Esophagus muscularis mucosa (tissue), 4 donors: Measurements from ENCODE around the gene SNX20. TPM values are rescaled to one million over a fixed set of nuclear protein-coding genes. Genes with fewer than 3 reads are reported as not detected.

ENCODE experiments used
- DNase-seq: peaks from one replicate; pipeline ENCODE4 v3.0.0-alpha.2; 2017; ENCODE audit errors: extremely low spot score
- H3K27ac ChIP-seq, 4 donors: fragments of 200-600 bp; sonication (generic); replicated peaks in 1 of 4; 1 replicate in 3 of 4; 2 replicates in 1 of 4; pipeline ENCODE4 v1.5.1; 2016 to 2019; ENCODE audit warnings: mild to moderate bottlenecking in 1 of 4
- H3K27me3 ChIP-seq, 4 donors: fragments of 200-600 bp; sonication (generic); one replicate each; pipeline versions ENCODE4 v1.5.1 to v1.6.0; 2016 to 2019
- H3K36me3 ChIP-seq, 4 donors: fragments of 200-600 bp; sonication (generic); one replicate each; pipeline ENCODE4 v1.5.1; 2016 to 2019
- H3K4me1 ChIP-seq, 4 donors: fragments of 200-600 bp; sonication (generic); one replicate each; pipeline ENCODE4 v1.5.1; 2016 to 2019
- H3K4me3 ChIP-seq, 4 donors: fragments of 200-600 bp; sonication (generic); 1 replicate in 2 of 4; 2 replicates in 2 of 4; pipeline ENCODE4 v1.5.1; 2016 to 2019; ENCODE audit warnings: mild to moderate bottlenecking in 4 of 4, moderate library complexity in 1 of 4
- H3K9me3 ChIP-seq, 4 donors: fragments of 200-600 bp; sonication (generic); 1 replicate in 3 of 4; 2 replicates in 1 of 4; pipeline ENCODE4 v1.5.1; 2016 to 2019
- CTCF ChIP-seq, 3 experiments: fragments of 200-600 bp in 2 of 3; fragments of 450-650 bp in 1 of 3; sonication (generic) in 2 of 3; IDR thresholded peaks; one replicate each; pipeline ENCODE4 v1.5.1; 2017 to 2019; ENCODE audit warnings: antibody characterized with exemption in 3 of 3, mild to moderate bottlenecking in 2 of 3, moderate library complexity in 1 of 3
- EP300 ChIP-seq: sonication (generic); formaldehyde crosslinking; IDR thresholded peaks from one replicate; pipeline ENCODE4 v1.6.1; 2017; ENCODE audit warnings: antibody characterized with exemption
- POLR2A ChIP-seq: fragments of 450-650 bp; IDR thresholded peaks from one replicate; pipeline ENCODE4 v1.6.1; 2017; ENCODE audit warnings: antibody characterized with exemption, moderate library complexity, mild to moderate bottlenecking, low read depth
- POLR2AphosphoS5 ChIP-seq, 2 donors: sonication (generic); formaldehyde crosslinking; IDR thresholded peaks; one replicate each; pipeline ENCODE4 v1.6.1; 2017; ENCODE audit warnings: antibody characterized with exemption in 2 of 2
- WGBS: methylation state at CpG from one replicate; pipeline ENCODE4 v1.1.5; 2018; 5-methylcytosine and 5-hydroxymethylcytosine counted together
- intact Hi-C: fragments of 100-400 bp; cut with DNase I; formaldehyde crosslinking; loops from one replicate; pipeline ENCODE4 v1.15.1; 2023
- total RNA-seq, 4 donors: library from RNA; depleted of rRNA; stranded (reverse); fragments of >200 nt; gene quantifications; one replicate each; pipeline versions ENCODE4 v1.1.0 to v1.2.1, GENCODE V29; 2016

Gene SNX20
- total RNA-seq, 4 donors from 2014 or later: 0.39 to 5.0 (median 1.8) TPM

GRCh38 chr16:50699326-50700159, 18.4 kb upstream of the SNX20 start:
- no peaks in the 10 kb centered on the region for H3K36me3 ChIP-seq
- H3K9me3 ChIP-seq: peaks cover 0 to 14% (median 11%) of the 10 kb centered on the region in 4 donors
- peaks cover 21 to 32% (median 30%) of the 10 kb centered on the region in 4 donors for H3K4me1 ChIP-seq
- DNase-seq: no peak
- H3K27me3 ChIP-seq: no peaks in the 10 kb centered on the region
- intact Hi-C loops: loop anchor here (10.0 kb wide), 2 partner anchors 45 to 105 kb away; partner anchors contain the start of gene CYLD
- 85% methylated on average over 11 of the region's 19 CpGs for WGBS
- TF ChIP-seq POLR2AphosphoS5 (IDR thresholded peaks at IDR 0.05) (no peak), CTCF (IDR thresholded peaks at IDR 0.05) (no peak), POLR2A (no peak), EP300 (no peak)
- no peak overlapping the region for H3K4me3 ChIP-seq
- no peak overlapping the region for H3K27ac ChIP-seq

GRCh38 chr16:50697881-50698767, 17.0 kb upstream of the SNX20 start:
- peak overlapping the region; percentile 59 to 69 (median 62) for H3K27ac ChIP-seq
- 45% methylated on average over 17 of the region's 19 CpGs for WGBS

GRCh38 chr16:50697421-50697715, 16.3 kb upstream of the SNX20 start:
- intact Hi-C loops: loop anchor here (10.0 kb wide), 2 partner anchors 47 to 107 kb away; partner anchors contain the start of gene CYLD
- WGBS: 89% methylated on average over 3 of the region's 5 CpGs
- peaks cover 28 to 46% (median 43%) of the 10 kb centered on the region in 4 donors for H3K4me1 ChIP-seq
- peak overlapping the region; percentile 59 to 69 (median 62) for H3K27ac ChIP-seq
- no peaks in the 10 kb centered on the region for H3K9me3 ChIP-seq
- H3K27me3 ChIP-seq: no peaks in the 10 kb centered on the region
- TF ChIP-seq POLR2AphosphoS5 (IDR thresholded peaks at IDR 0.05) (no peak), POLR2A (no peak), CTCF (IDR thresholded peaks at IDR 0.05) (no peak), EP300 (no peak)
- H3K36me3 ChIP-seq: no peaks in the 10 kb centered on the region
- no peak for DNase-seq
- peak overlapping the region; percentile 44 to 60 (median 47) for H3K4me3 ChIP-seq

More at GRCh38 chr16:50697881-50698767, 17.0 kb upstream of the SNX20 start:
- DNase-seq: no peak
- H3K9me3 ChIP-seq: peaks cover 0 to under 1% (median 0%) of the 10 kb centered on the region in 4 donors
- intact Hi-C loops: loop anchor here (10.0 kb wide), 2 partner anchors 47 to 107 kb away; partner anchors contain the start of gene CYLD
- no peaks in the 10 kb centered on the region for H3K36me3 ChIP-seq
- peak overlapping the region; percentile 44 to 60 (median 47) for H3K4me3 ChIP-seq
- H3K4me1 ChIP-seq: peaks cover 28 to 43% (median 40%) of the 10 kb centered on the region in 4 donors
- TF ChIP-seq EP300 (no peak), CTCF (IDR thresholded peaks at IDR 0.05) (no peak), POLR2A (no peak), POLR2AphosphoS5 (IDR thresholded peaks at IDR 0.05) (peak in 1 of 2 donors; percentile 36)
- no peaks in the 10 kb centered on the region for H3K27me3 ChIP-seq

GRCh38 chr16:50696575-50697420, 15.7 kb upstream of the SNX20 start:
- H3K36me3 ChIP-seq: no peaks in the 10 kb centered on the region
- no peaks in the 10 kb centered on the region for H3K27me3 ChIP-seq
- TF ChIP-seq POLR2AphosphoS5 (IDR thresholded peaks at IDR 0.05) (peak; percentile 28 to 66), EP300 (no peak), CTCF (IDR thresholded peaks at IDR 0.05) (no peak), POLR2A (no peak)
- intact Hi-C loops: loop anchor here (10.0 kb wide), 2 partner anchors 48 to 108 kb away; partner anchors contain the start of gene CYLD
- H3K4me3 ChIP-seq: no peak overlapping the region
- peaks cover 28 to 46% (median 43%) of the 10 kb centered on the region in 4 donors for H3K4me1 ChIP-seq
- H3K27ac ChIP-seq: peak overlapping the region; percentile 59 to 69 (median 62)
- H3K9me3 ChIP-seq: no peaks in the 10 kb centered on the region
- 45% methylated on average over 4 of the region's 15 CpGs for WGBS
- peak; percentile 95 for DNase-seq
